A673 (cell line): ENCODE measurements around the gene SSUH2.
"Not testable (repeated sequence)": the region's sequence is repeated elsewhere in the genome, so short reads cannot be mapped to it uniquely, and the experiment has no call there.

Experiments
- CTCF ChIP-seq: fragments of 300-800, 200-600 bp; sonication (generic); conservative IDR thresholded peaks from 2 replicates; pipeline ENCODE4 v1.5.1; 2017; ENCODE audit warnings: low read depth, mild to moderate bottlenecking, antibody characterized with exemption, low read length, moderate library complexity, mixed read lengths
- EZH2 ChIP-seq: fragments of 200-600 bp; sonication (generic); IDR thresholded peaks from 2 replicates; pipeline ENCODE4 v1.6.1; 2017; ENCODE audit warnings: borderline replicate concordance, low read depth, mild to moderate bottlenecking, mixed read lengths, antibody characterized with exemption, low read length; ENCODE audit not compliant: poor library complexity, severe bottlenecking

GRCh38 chr3:8580434-8580833 lies 64.2 kb downstream of the SSUH2 start:
- TF ChIP-seq CTCF, EZH2: not testable (repeated sequence)
